ENCODE data around the gene TRIO. TPM values are rescaled to one million over a fixed set of nuclear protein-coding genes. Genes with fewer than 3 reads are reported as not detected.

TRIO gene
- total RNA-seq, 2 experiments from 2014 or later: 4.1 to 6.5 TPM

GRCh38 chr5:14449052-14449661 lies 306.0 kb downstream of the TRIO start:
- H3K9me3 ChIP-seq (ENCODE audit: control insufficient read depth in 1 of 2, insufficient read depth in 1 of 2, low read length in 2 of 2): no peaks in the 10 kb centered on the region
- ChIA-PET CTCF (no interaction called here), POLR2A (no interaction called here)
- no peak overlapping the region for H3K27ac ChIP-seq (ENCODE audit: low read depth in 1 of 2, low read length in 2 of 2)
- H3K27ac Mint-ChIP-seq: no peak overlapping the region
- no peak overlapping the region for H3K4me3 Mint-ChIP-seq
- no peak for DNase-seq
- no peak for ATAC-seq (ENCODE audit: poor library complexity)
- TF ChIP-seq, protein P1, sequence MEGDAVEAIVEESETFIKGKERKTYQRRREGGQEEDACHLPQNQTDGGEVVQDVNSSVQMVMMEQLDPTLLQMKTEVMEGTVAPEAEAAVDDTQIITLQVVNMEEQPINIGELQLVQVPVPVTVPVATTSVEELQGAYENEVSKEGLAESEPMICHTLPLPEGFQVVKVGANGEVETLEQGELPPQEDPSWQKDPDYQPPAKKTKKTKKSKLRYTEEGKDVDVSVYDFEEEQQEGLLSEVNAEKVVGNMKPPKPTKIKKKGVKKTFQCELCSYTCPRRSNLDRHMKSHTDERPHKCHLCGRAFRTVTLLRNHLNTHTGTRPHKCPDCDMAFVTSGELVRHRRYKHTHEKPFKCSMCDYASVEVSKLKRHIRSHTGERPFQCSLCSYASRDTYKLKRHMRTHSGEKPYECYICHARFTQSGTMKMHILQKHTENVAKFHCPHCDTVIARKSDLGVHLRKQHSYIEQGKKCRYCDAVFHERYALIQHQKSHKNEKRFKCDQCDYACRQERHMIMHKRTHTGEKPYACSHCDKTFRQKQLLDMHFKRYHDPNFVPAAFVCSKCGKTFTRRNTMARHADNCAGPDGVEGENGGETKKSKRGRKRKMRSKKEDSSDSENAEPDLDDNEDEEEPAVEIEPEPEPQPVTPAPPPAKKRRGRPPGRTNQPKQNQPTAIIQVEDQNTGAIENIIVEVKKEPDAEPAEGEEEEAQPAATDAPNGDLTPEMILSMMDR (IDR thresholded peaks at IDR 0.05): no peak
- no peaks in the 10 kb centered on the region for H3K27me3 ChIP-seq (ENCODE audit: control insufficient read depth in 1 of 2, insufficient read depth in 2 of 2, low read length in 2 of 2)
- no peaks in the 10 kb centered on the region for H3K36me3 Mint-ChIP-seq (ENCODE audit: low read depth)
- no peaks in the 10 kb centered on the region for H3K4me1 ChIP-seq (ENCODE audit: insufficient read depth, low read length)
- peaks cover 2% of the 10 kb centered on the region for H3K9me3 Mint-ChIP-seq
- intact Hi-C loops (cut with DNase I, micrococcal nuclease): no loop called here
- H3K4me1 Mint-ChIP-seq (ENCODE audit: low read depth): no peaks in the 10 kb centered on the region
- H3K27me3 Mint-ChIP-seq: no peaks in the 10 kb centered on the region
- no peak overlapping the region for H3K4me3 ChIP-seq (ENCODE audit: low read length)
- H3K36me3 ChIP-seq (ENCODE audit: insufficient read depth, low read length): no peaks in the 10 kb centered on the region

DNA sequence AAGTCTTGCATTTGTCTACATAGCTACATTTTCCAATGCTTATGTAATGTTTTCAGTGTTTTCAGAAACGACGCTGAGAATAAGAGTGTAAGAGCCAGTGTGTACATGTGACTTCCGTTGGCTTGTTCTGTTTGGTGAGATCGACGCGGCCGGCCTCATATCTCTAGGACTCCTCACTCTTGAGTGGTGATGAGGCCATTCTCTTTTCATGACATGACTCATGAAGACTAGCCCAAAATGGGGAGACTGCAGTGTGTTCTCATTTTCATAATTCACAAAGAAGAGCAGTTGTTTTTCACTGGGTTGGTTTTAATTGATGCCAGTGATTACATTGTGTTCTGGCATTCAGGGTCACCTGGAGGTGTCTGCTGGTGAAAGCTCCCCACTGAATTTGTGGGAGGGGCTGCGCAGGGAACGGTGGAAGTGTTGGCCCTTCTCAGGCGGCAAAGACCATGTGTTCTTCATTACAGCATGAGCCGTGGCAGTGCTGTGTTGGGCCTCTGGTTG lies 306.9 kb downstream of the TRIO start:
- Mint-ChIP-seq H3K27me3 (no peaks in the 10 kb centered on the region), H3K27ac (no peak overlapping the region), H3K4me3 (no peak overlapping the region), H3K9me3 (peaks cover 2% of the 10 kb centered on the region), H3K4me1 (ENCODE audit: low read depth) (no peaks in the 10 kb centered on the region), H3K36me3 (ENCODE audit: low read depth) (no peaks in the 10 kb centered on the region)
- H3K27ac ChIP-seq (ENCODE audit: low read depth in 1 of 2, low read length in 2 of 2): no peak overlapping the region
- intact Hi-C loops (cut with DNase I, micrococcal nuclease): no loop called here
- ChIA-PET CTCF (no interaction called here), POLR2A (no interaction called here)
- no peaks in the 10 kb centered on the region for H3K27me3 ChIP-seq (ENCODE audit: control insufficient read depth in 1 of 2, insufficient read depth in 2 of 2, low read length in 2 of 2)
- H3K4me3 ChIP-seq (ENCODE audit: low read length): no peak overlapping the region
- H3K36me3 ChIP-seq (ENCODE audit: insufficient read depth, low read length): no peaks in the 10 kb centered on the region
- no peaks in the 10 kb centered on the region for H3K4me1 ChIP-seq (ENCODE audit: insufficient read depth, low read length)
- ATAC-seq (ENCODE audit: poor library complexity): no peak
- peak in 1 of 14 experiments; percentile 19 for DNase-seq
- TF ChIP-seq, protein P1 (IDR thresholded peaks at IDR 0.05): no peak
- no peaks in the 10 kb centered on the region for H3K9me3 ChIP-seq (ENCODE audit: control insufficient read depth in 1 of 2, insufficient read depth in 1 of 2, low read length in 2 of 2)

DNA sequence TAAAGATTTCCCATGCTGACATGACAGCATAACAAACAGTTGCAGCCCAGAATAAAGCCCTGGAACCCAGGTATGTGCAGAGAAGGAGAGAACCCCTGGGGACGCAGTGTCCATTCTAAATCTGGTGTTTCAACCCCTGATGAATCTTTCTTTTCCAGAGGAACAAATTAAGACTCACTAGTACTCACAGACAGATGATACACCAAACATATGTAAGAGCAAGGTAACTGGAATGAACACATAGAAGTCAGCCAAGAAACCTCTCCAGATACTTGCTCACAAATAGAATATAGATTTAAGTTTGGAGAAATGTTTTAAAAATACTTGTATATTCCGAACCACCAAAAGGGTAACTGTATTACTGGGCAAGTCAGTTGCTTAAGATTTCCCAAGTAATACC lies 307.6 kb downstream of the TRIO start:
- Histone ChIP-seq H3K27me3 (ENCODE audit: control insufficient read depth in 1 of 2, insufficient read depth in 2 of 2, low read length in 2 of 2) (no peaks in the 10 kb centered on the region), H3K9me3 (ENCODE audit: control insufficient read depth in 1 of 2, insufficient read depth in 1 of 2, low read length in 2 of 2) (peaks cover 0 to 2% of the 10 kb centered on the region in 2 experiments), H3K27ac (ENCODE audit: low read depth in 1 of 2, low read length in 2 of 2) (no peak overlapping the region), H3K4me1 (ENCODE audit: insufficient read depth, low read length) (no peaks in the 10 kb centered on the region), H3K4me3 (ENCODE audit: low read length) (no peak overlapping the region), H3K36me3 (ENCODE audit: insufficient read depth, low read length) (no peaks in the 10 kb centered on the region)
- TF ChIP-seq, protein P1 (IDR thresholded peaks at IDR 0.05): no peak
- ATAC-seq (ENCODE audit: poor library complexity): no peak
- H3K9me3 Mint-ChIP-seq: peaks cover 2% of the 10 kb centered on the region
- intact Hi-C loops (cut with DNase I, micrococcal nuclease): no loop called here
- no peaks in the 10 kb centered on the region for H3K4me1 Mint-ChIP-seq (ENCODE audit: low read depth)
- H3K36me3 Mint-ChIP-seq (ENCODE audit: low read depth): no peaks in the 10 kb centered on the region
- CTCF ChIA-PET: no interaction called here
- no peak overlapping the region for H3K4me3 Mint-ChIP-seq
- POLR2A ChIA-PET: no interaction called here
- no peak for DNase-seq
- H3K27me3 Mint-ChIP-seq: no peaks in the 10 kb centered on the region
- no peak overlapping the region for H3K27ac Mint-ChIP-seq
